KOPT-K1 (cell line): ENCODE measurements around the gene NOS1.
A peak's percentile ranks its signal among the peaks of the same experiment; 100 is the strongest.
"Not testable (repeated sequence)": the region's sequence is repeated elsewhere in the genome, so short reads cannot be mapped to it uniquely, and the experiment has no call there.

Experiments
- H3K27ac ChIP-seq: fragments of 200-600 bp; sonication (generic); 2 replicates; pipeline ENCODE4 v1.5.1; 2016; ENCODE audit warnings: antibody characterized with exemption, mild to moderate bottlenecking, low read depth, low read length; ENCODE audit not compliant: poor library complexity, severe bottlenecking
- H3K36me3 ChIP-seq: fragments of 200-600 bp; sonication (generic); 2 replicates; pipeline ENCODE4 v1.5.1; 2017; ENCODE audit warnings: antibody characterized with exemption, mild to moderate bottlenecking, low read length, moderate library complexity; ENCODE audit not compliant: insufficient read depth
- H3K9me3 ChIP-seq: fragments of 200-600 bp; sonication (generic); 2 replicates; pipeline ENCODE4 v1.5.1; 2017; ENCODE audit warnings: antibody characterized with exemption, low read length, mild to moderate bottlenecking; ENCODE audit not compliant: insufficient read depth, poor library complexity, severe bottlenecking

NOS1 gene

GRCh38 chr12:117202033-117202432 is 159.4 kb downstream of the NOS1 start:
- no peak overlapping the region for H3K27ac ChIP-seq
- no peaks in the 10 kb centered on the region for H3K36me3 ChIP-seq
- H3K9me3 ChIP-seq = no peaks in the 10 kb centered on the region

- not testable (repeated sequence) for H3K9me3 ChIP-seq, H3K27ac ChIP-seq, H3K36me3 ChIP-seq
Measured at GRCh38 chr12:117199956-117200744, 161.3 kb downstream of the NOS1 start.

DNA sequence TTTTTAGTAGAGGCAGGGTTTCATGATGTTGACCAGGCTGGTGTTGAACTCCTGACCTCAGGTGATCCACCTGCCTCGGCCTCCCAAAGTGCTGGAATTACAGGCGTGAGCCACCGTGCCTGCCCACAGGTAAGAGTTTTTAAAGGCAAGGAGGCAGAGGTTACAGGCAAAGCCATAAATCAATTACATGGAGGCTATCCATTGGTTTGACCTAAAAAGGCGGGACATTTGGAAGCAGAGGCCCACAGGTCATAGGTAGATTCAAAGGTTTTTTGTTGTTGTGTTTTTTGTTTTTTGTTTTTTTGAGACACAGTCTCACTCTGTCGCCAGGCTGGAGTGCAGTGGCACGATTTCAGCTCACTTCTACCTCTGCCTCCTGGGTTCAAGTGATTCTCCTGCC is 165.1 kb downstream of the NOS1 start:
- not testable (repeated sequence) for H3K9me3 ChIP-seq, H3K27ac ChIP-seq, H3K36me3 ChIP-seq

- H3K9me3 ChIP-seq, H3K27ac ChIP-seq, H3K36me3 ChIP-seq: not testable (repeated sequence)
Measured at GRCh38 chr12:117195027-117195426, 166.4 kb downstream of the NOS1 start.

GRCh38 chr12:117193903-117194302 is 167.5 kb downstream of the NOS1 start:
- peaks cover 1% of the 10 kb centered on the region; the same call in 1 of the 2 replicates for H3K36me3 ChIP-seq
- no peak overlapping the region for H3K27ac ChIP-seq
- peaks cover 6% of the 10 kb centered on the region for H3K9me3 ChIP-seq

DNA sequence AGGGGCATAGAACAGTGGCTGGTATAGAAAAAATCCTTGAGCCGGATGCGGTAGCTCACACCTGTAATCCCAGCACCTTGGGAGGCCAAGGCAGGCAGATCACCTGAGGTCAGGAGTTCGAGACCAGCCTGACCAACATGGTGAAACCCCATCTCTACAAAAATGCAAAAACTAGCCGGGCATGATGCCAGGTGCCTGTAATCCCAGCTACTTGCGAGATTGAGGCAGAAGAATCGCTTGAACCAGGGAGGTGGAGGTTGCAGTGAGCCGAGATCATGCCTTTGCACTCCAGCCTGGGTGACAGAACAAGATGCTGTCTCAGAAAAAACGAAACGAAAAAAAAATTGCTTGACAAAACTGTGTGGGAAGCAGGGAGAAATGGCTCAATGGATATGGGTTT is 168.8 kb downstream of the NOS1 start:
- H3K27ac ChIP-seq, H3K9me3 ChIP-seq: not testable (repeated sequence)
- peaks cover 14% of the 10 kb centered on the region for H3K36me3 ChIP-seq

- no peak overlapping the region for H3K27ac ChIP-seq
Measured at GRCh38 chr12:117192057-117192456, 169.4 kb downstream of the NOS1 start.

DNA sequence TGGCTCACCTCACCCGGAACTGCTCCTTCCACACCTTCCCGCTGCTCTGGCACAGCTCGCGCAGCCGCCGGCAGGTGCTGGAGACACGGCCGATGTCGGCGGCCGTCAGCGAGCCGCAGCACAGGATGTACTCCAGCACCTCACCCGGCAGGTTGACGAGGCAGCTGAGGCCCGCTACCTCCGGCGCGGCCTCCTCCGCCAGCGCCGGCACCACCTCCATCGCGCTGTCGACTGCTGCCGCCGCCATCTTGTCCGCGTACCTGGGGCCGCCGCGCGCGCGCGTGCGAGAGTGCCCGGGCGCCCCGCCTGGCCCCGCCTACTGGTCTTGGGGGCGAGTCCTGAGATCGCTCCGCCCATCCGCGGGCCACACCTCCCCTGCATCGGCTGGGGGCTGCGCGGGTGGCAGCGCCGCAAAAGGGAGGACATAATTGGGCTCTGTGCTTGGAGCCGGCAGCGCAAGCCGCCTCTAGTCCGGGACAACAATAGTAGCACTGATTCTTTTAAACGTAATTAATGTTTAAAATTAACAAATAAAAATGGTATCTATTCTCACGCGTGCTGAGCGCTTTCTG is 171.1 kb downstream of the NOS1 start, which contains the start of gene FBXO21:
Gene FBXO21 (minus strand): TSS at position 261 of the 572 bp plus-strand sequence. CDS start 14 bp downstream, at position 247.
- H3K27ac ChIP-seq = peak within 1 kb of the TSS; percentile 59
- peaks cover 6% of the 10 kb centered on the region for H3K9me3 ChIP-seq
- H3K36me3 ChIP-seq = peaks cover 34% of the 10 kb centered on the region

More at GRCh38 chr12:117192057-117192456, 169.4 kb downstream of the NOS1 start:
- H3K36me3 ChIP-seq = peaks cover 18% of the 10 kb centered on the region
- peaks cover 6% of the 10 kb centered on the region for H3K9me3 ChIP-seq

GRCh38 chr12:117189725-117190209 is 171.7 kb downstream of the NOS1 start:
- Histone ChIP-seq H3K36me3 (peaks cover 40% of the 10 kb centered on the region), H3K27ac (peak overlapping the region; percentile 59), H3K9me3 (peaks cover 6% of the 10 kb centered on the region)

DNA sequence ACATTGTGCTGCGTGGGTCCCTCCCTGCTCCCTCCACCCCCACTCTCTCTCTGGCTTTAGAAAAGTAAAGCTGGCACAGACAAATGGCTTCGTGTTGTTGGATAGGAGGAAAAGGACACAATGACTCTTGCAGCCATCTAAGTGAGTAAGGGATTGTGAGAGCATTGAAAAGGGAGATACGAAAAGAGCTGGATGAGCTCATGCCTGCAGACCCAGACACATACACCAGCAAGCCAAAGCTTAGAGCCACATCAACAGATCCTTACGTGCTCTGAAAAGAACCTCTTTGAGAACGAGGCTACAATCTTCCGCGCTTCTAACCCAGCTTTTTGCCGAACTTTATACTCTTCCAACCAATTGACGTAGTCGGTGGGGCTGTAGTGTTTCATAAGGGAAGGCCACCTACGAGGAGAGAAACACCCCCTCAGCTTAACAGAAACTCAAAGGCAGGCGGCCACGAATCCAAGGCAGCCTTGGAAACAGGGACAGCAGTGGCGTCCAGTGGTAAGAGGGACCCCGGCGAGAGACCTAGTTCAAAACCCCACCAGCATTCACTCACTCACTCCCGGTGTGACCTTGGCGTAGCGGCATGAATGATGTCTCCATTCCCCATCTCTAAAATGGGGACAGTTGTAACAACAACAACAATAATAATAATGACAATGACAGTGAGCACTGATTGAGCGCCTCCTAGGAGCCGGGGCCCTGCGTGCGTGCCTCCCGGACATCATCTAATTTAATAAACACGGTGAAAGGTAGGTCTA is 172.3 kb downstream of the NOS1 start:
- Histone ChIP-seq H3K36me3 (peaks cover 46% of the 10 kb centered on the region), H3K27ac (peak overlapping the region; percentile 59), H3K9me3 (peaks cover 6% of the 10 kb centered on the region)

DNA sequence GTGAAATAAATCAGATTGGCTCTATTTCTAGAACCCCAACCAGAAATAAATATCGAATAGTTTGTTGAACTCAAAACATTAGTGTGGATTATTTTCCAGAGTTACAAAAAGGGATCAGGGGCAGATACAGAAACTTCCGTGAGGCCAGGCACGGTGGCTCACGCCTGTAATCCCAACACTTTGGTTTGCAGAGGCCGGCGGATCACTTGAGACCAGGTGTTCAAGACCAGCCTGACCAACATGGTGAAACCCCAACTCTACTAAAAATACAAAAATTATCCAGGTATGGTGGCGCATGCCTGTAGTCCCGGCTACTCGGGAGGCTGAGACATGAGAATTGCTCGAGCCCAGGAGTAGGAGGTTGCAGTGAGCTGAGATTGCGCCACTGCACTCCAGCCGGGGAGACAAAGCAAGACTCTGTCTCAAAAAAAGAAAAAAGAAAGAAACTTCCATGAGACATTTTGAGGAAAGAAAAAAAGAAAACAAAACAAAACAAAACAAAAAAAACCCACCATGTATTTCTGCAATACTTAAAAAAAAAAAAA is 173.2 kb downstream of the NOS1 start:
- Histone ChIP-seq H3K9me3 (no peaks in the 10 kb centered on the region), H3K27ac (no peak overlapping the region), H3K36me3 (peaks cover 55% of the 10 kb centered on the region)

DNA sequence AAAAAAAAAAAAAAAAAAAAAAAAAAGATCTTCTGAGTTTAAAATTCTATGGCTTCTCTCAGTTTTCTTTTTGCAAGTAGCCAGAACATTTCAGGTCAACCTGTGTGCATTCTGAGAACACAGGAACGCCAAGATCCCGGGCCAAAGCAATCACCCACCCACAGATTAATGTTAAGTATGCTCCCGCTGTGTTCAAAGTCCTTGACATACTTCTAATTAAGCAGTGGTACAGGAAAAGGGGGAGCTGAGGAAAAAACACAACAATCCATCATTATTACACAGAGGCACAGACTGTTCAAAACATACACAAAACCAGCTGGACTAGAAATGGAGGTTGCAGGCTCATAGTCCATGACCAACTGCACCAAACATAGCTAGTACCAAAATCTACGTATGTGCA is 174.0 kb downstream of the NOS1 start:
- peaks cover 5% of the 10 kb centered on the region for H3K9me3 ChIP-seq
- no peak overlapping the region for H3K27ac ChIP-seq
- H3K36me3 ChIP-seq = peaks cover 63% of the 10 kb centered on the region

- Histone ChIP-seq H3K27ac (no peak overlapping the region), H3K36me3 (peaks cover 97% of the 10 kb centered on the region), H3K9me3 (peaks cover 22% of the 10 kb centered on the region)
Measured at GRCh38 chr12:117182866-117183265, 178.6 kb downstream of the NOS1 start.

GRCh38 chr12:117181468-117181843 is 180.0 kb downstream of the NOS1 start:
- not testable (repeated sequence) for H3K27ac ChIP-seq
- peaks cover 22% of the 10 kb centered on the region for H3K9me3 ChIP-seq
- peaks cover 99% of the 10 kb centered on the region for H3K36me3 ChIP-seq
